Subcutaneous preadipocyte (primary cell): ENCODE measurements around the gene KIFBP. TPM values are rescaled to one million over a fixed set of nuclear protein-coding genes. Genes with fewer than 3 reads are reported as not detected.

Source experiments
- total RNA-seq: library from RNA; depleted of rRNA; stranded (reverse); fragments of >200 nt; gene quantifications from 2 replicates; pipeline ENCODE4 v1.2.3, GENCODE V29; 2012

Gene KIFBP
- total RNA-seq: 34.5 and 45.0 TPM in 2 replicates

DNA sequence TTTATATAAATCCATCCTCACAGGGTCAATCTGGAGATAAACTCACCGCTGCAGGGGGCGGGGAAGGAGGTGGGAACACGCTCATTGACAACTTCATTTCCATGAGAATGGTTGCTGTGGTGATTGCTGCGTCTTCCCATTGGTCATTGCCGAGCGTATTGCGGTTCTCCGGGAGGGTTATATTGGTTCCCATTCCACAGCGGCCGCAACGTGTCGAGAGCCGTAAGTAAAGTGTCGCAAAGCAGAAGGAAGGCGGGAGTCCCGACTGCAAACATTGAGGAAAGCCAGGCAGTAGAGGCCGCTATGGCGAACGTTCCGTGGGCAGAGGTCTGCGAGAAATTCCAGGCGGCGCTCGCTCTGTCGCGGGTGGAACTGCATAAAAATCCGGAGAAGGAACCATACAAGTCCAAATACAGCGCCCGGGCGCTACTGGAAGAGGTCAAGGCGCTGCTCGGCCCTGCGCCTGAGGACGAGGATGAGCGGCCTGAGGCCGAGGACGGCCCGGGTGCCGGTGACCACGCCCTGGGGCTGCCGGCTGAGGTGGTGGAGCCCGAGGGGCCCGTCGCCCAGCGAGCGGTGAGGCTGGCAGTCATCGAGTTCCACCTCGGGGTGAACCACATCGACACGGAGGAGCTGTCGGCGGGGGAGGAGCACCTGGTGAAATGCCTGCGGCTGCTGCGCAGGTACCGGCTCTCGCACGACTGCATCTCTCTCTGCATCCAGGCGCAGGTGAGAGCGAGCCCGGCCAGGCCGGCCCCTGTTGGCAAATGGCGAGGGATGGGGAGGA, at the start of gene KIFBP:
KIFBP (plus strand) TSS at position 274 of the 787 bp plus-strand sequence; CDS start at position 304, 30 bp downstream.

DNA sequence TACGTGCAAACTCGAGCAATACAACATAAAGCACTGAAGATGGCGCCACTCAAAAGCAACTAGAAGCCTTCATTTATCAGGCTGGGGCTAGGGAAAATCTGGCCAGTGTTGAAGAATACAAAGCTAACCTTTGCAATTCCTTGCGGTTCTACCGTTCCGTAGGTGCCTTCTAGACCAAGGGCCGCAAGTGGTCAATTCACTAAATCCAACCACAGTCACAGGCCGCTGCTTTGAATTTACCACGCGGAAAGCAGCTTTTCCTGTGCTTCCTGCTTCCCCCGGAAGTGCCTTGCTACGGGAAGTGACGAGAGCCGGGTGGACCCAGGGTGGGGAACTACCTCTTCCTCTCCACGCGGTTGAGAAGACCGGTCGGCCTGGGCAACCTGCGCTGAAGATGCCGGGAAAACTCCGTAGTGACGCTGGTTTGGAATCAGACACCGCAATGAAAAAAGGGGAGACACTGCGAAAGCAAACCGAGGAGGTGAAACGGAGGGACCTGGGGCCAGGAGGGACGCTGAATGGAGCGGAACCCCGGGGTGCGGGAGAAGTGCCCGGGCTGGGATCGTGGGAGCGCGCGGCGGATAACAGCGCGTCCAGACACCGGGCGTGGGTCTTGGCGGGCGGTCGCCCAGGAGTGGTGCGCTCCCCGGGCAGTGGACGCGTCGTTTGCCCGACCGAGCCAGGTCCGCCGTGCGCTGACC, 32.6 kb upstream of the KIFBP start, which contains the start of gene DDX21:
DDX21 (plus strand) TSS at position 339 of the 701 bp plus-strand sequence; CDS start at position 395, 56 bp downstream.

Other genes starting within 250 kb of the KIFBP start
- gene STOX1, start 161.3 kb upstream of the KIFBP start, total RNA-seq: under 0.01 TPM in 2 replicates
- gene DDX50, start 87.5 kb upstream of the KIFBP start, total RNA-seq: 40.4 and 45.7 TPM in 2 replicates
- gene DDX21, start 32.6 kb upstream of the KIFBP start, total RNA-seq: 63.2 and 106 TPM in 2 replicates
- 25.7 and 49.1 TPM in 2 replicates for gene SRGN, start 99.3 kb downstream of the KIFBP start, total RNA-seq
- 21.5 and 24.6 TPM in 2 replicates for gene VPS26A, start 135.4 kb downstream of the KIFBP start, total RNA-seq
- 23.1 and 27.6 TPM in 2 replicates for gene SUPV3L1, start 191.4 kb downstream of the KIFBP start, total RNA-seq
- gene HKDC1, start 231.5 kb downstream of the KIFBP start, total RNA-seq: 0.20 TPM in 1 of 2 replicates, not detected in the other